Suprapubic skin (tissue), 4 donors: ENCODE results near the gene AQP9.

Source experiments
- POLR2A ChIP-seq, 2 donors: fragments of 450-650 bp; IDR thresholded peaks; one replicate each; pipeline ENCODE4 v1.6.1; 2017; ENCODE audit warnings: antibody characterized with exemption in 2 of 2, mild to moderate bottlenecking in 2 of 2, moderate library complexity in 2 of 2
- POLR2AphosphoS5 ChIP-seq, 3 donors: sonication (generic); formaldehyde crosslinking; IDR thresholded peaks; one replicate each; pipeline ENCODE4 v1.6.1; 2017; ENCODE audit warnings: antibody characterized with exemption in 3 of 3

DNA sequence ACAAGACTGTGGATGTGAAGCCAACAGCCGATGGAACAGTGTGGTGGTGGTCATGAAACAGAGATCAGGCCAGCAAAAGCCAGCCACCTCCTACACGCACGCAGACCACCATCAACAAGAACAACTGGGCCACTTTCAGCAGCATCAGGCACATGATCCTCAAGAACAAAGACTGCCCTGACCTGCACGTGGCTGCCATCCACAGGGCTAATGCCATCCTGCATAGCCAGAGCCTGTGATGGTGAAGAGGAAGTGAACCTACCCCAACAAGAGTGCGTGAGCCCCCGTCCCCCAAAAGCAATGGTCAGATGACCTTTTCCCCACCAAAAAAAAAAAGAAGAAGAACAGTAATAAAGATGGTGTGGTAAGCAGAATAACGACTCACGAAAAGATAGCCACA is 62.6 kb downstream of the AQP9 start:
- TF ChIP-seq POLR2AphosphoS5 (IDR thresholded peaks at IDR 0.05) (no peak), POLR2A (IDR thresholded peaks at IDR 0.05) (no peak)
